Activated naive CD4-positive, alpha-beta T cell treated with anti-CD3 and anti-CD28 coated beads for 36 hours (primary cell): ENCODE data around the gene DHX36. TPM values are rescaled to one million over a fixed set of nuclear protein-coding genes. Genes with fewer than 3 reads are reported as not detected.

ENCODE experiments used
- CTCF ChIA-PET: fragments of 350-600 bp; sonication (Branson Sonifier 250); formaldehyde crosslinking; loops from one replicate; lab custom pipeline; 2021; ENCODE audit warnings: antibody characterized with exemption; lab: Charles Lee
- DNase-seq: peaks from one replicate; pipeline ENCODE4 v3.0.0-alpha.2; 2020
- H3K27ac Mint-ChIP-seq: one replicate; pipeline ENCODE4 v1.8.0; 2021; ENCODE audit warnings: mild to moderate bottlenecking, mixed read lengths
- H3K27me3 Mint-ChIP-seq: one replicate; pipeline ENCODE4 v1.8.0; 2021; ENCODE audit warnings: low read depth, mixed read lengths
- H3K36me3 Mint-ChIP-seq: one replicate; pipeline ENCODE4 v1.8.0; 2021; ENCODE audit warnings: low read depth, mixed read lengths
- H3K4me1 Mint-ChIP-seq: one replicate; pipeline ENCODE4 v1.8.0; 2021; ENCODE audit warnings: low read depth, mixed read lengths
- H3K4me3 Mint-ChIP-seq: one replicate; pipeline ENCODE4 v1.8.0; 2021; ENCODE audit warnings: mild to moderate bottlenecking, moderate library complexity, mixed read lengths
- H3K9me3 Mint-ChIP-seq: one replicate; pipeline ENCODE4 v1.8.0; 2021; ENCODE audit warnings: mixed read lengths
- intact Hi-C: fragments of 100-400 bp; cut with micrococcal nuclease; formaldehyde crosslinking; loops from one replicate; pipeline ENCODE4 v1.15.1; 2023
- total RNA-seq, 2 experiments: library from RNA; stranded (reverse); gene quantifications; one replicate each; pipeline ENCODE4 v1.2.3, GENCODE V29; 2021

The DHX36 gene
- total RNA-seq, 2 experiments from 2014 or later, result 58.2 to 62.6 TPM

- CTCF ChIA-PET, result interaction anchor here (0.8 kb wide), 1 partner anchor 11 kb away, joined by 4 read pairs; no protein-coding TSS in a partner anchor
These were observed 7.1 kb downstream of the DHX36 start for GRCh38 chr3:154316974-154317767.

GRCh38 chr3:154314152-154314551, 10.1 kb downstream of the DHX36 start:
- Mint-ChIP-seq H3K27ac (no peak overlapping the region), H3K36me3 (peaks cover 30% of the 10 kb centered on the region), H3K4me3 (no peak overlapping the region), H3K9me3 (no peaks in the 10 kb centered on the region), H3K27me3 (no peaks in the 10 kb centered on the region), H3K4me1 (peaks cover 25% of the 10 kb centered on the region)
- CTCF ChIA-PET, result interaction anchor here (0.7 to 1.8 kb wide), 4 partner anchors 11 to 693 kb away, joined by 3 to 6 read pairs (median 4); no protein-coding TSS in a partner anchor
- intact Hi-C loops, result no loop called here
- no peak for DNase-seq

More at GRCh38 chr3:154316974-154317767, 7.1 kb downstream of the DHX36 start:
- no peak for DNase-seq
- Mint-ChIP-seq H3K4me3 (no peak overlapping the region), H3K36me3 (peaks cover 36% of the 10 kb centered on the region), H3K27me3 (no peaks in the 10 kb centered on the region), H3K27ac (peak overlapping the region; percentile 58), H3K9me3 (no peaks in the 10 kb centered on the region), H3K4me1 (peaks cover 35% of the 10 kb centered on the region)
- intact Hi-C loops, result no loop called here

DNA sequence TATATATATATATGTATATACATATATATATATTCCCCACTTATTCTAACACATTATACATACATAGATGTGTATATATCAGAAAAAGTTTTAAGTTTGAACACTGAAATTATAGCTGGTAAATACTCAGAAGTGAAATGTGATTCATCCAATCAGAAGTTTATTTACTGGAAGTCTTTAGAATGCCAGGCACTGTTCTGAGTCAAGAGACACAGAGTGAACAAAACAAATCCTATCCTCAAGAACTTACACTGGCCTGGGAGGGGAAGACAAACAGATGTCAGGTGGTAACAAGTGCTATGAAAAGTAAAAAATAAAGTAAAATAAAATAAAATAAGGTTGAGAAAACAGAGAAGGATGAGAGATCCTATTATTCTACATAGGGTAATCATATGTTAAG, 13.4 kb downstream of the DHX36 start:
- CTCF ChIA-PET, result no interaction called here
- DNase-seq, result no peak
- H3K4me1 Mint-ChIP-seq, result peaks cover 20% of the 10 kb centered on the region
- H3K27ac Mint-ChIP-seq, result no peak overlapping the region
- H3K4me3 Mint-ChIP-seq, result no peak overlapping the region
- intact Hi-C loops, result loop anchor here (1.0 kb wide), 1 partner anchor 8 kb away; no protein-coding TSS in a partner anchor
- no peaks in the 10 kb centered on the region for H3K9me3 Mint-ChIP-seq
- peaks cover 39% of the 10 kb centered on the region for H3K36me3 Mint-ChIP-seq
- H3K27me3 Mint-ChIP-seq, result no peaks in the 10 kb centered on the region

- CTCF ChIA-PET, result no interaction called here
- no peak overlapping the region for H3K27ac Mint-ChIP-seq
- H3K4me1 Mint-ChIP-seq, result peaks cover 15% of the 10 kb centered on the region
- intact Hi-C loops, result no loop called here
- DNase-seq, result no peak
- no peaks in the 10 kb centered on the region for H3K9me3 Mint-ChIP-seq
- H3K27me3 Mint-ChIP-seq, result no peaks in the 10 kb centered on the region
- H3K36me3 Mint-ChIP-seq, result peaks cover 29% of the 10 kb centered on the region
- no peak overlapping the region for H3K4me3 Mint-ChIP-seq
These were observed 16.9 kb downstream of the DHX36 start for GRCh38 chr3:154307363-154307762.

GRCh38 chr3:154304936-154305335, 19.4 kb downstream of the DHX36 start:
- Mint-ChIP-seq H3K27me3 (no peaks in the 10 kb centered on the region), H3K27ac (no peak overlapping the region), H3K4me3 (no peak overlapping the region), H3K9me3 (no peaks in the 10 kb centered on the region), H3K4me1 (peaks cover 13% of the 10 kb centered on the region), H3K36me3 (peaks cover 40% of the 10 kb centered on the region)
- intact Hi-C loops, result no loop called here
- CTCF ChIA-PET, result no interaction called here
- no peak for DNase-seq

GRCh38 chr3:154304116-154304786, 20.0 kb downstream of the DHX36 start:
- no peaks in the 10 kb centered on the region for H3K9me3 Mint-ChIP-seq
- CTCF ChIA-PET, result no interaction called here
- H3K4me1 Mint-ChIP-seq, result peaks cover 13% of the 10 kb centered on the region
- H3K36me3 Mint-ChIP-seq, result peaks cover 39% of the 10 kb centered on the region
- H3K27me3 Mint-ChIP-seq, result no peaks in the 10 kb centered on the region
- intact Hi-C loops, result no loop called here
- DNase-seq, result no peak
- no peak overlapping the region for H3K4me3 Mint-ChIP-seq
- H3K27ac Mint-ChIP-seq, result no peak overlapping the region

GRCh38 chr3:154301561-154301960, 22.7 kb downstream of the DHX36 start:
- H3K9me3 Mint-ChIP-seq, result no peaks in the 10 kb centered on the region
- H3K4me3 Mint-ChIP-seq, result no peak overlapping the region
- peaks cover 33% of the 10 kb centered on the region for H3K36me3 Mint-ChIP-seq
- no peaks in the 10 kb centered on the region for H3K4me1 Mint-ChIP-seq
- H3K27me3 Mint-ChIP-seq, result no peaks in the 10 kb centered on the region
- intact Hi-C loops, result no loop called here
- CTCF ChIA-PET, result no interaction called here
- no peak for DNase-seq
- H3K27ac Mint-ChIP-seq, result no peak overlapping the region

GRCh38 chr3:154294016-154294415, 30.3 kb downstream of the DHX36 start:
- CTCF ChIA-PET, result no interaction called here
- Mint-ChIP-seq H3K27ac (no peak overlapping the region), H3K9me3 (no peaks in the 10 kb centered on the region), H3K4me1 (no peaks in the 10 kb centered on the region), H3K27me3 (no peaks in the 10 kb centered on the region), H3K36me3 (peaks cover 39% of the 10 kb centered on the region), H3K4me3 (no peak overlapping the region)
- intact Hi-C loops, result no loop called here
- DNase-seq, result no peak

DNA sequence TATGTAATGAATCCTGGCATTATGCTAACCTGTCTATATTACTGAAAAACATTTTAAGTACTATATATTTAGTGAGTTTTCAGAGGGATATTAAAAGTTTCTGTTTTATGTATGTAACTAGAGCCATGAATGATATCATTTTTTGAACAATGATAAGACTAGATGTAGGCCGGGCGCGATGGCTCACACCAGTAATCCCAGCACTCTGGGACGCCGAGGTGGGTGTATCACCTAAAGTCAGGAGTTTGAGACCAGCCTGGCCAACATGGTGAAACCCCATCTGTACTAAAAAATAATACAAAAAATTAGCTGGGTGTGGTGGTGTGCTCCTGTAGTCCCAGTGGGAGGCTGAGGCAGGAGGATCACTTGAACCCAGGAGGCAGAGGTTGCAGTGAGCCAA, 34.1 kb downstream of the DHX36 start:
- H3K4me1 Mint-ChIP-seq, result no peaks in the 10 kb centered on the region
- no peak overlapping the region for H3K27ac Mint-ChIP-seq
- peaks cover 45% of the 10 kb centered on the region for H3K36me3 Mint-ChIP-seq
- DNase-seq, result no peak
- H3K27me3 Mint-ChIP-seq, result no peaks in the 10 kb centered on the region
- CTCF ChIA-PET, result no interaction called here
- H3K9me3 Mint-ChIP-seq, result no peaks in the 10 kb centered on the region
- no peak overlapping the region for H3K4me3 Mint-ChIP-seq
- intact Hi-C loops, result no loop called here

- Mint-ChIP-seq H3K27ac (no peak overlapping the region), H3K4me1 (no peaks in the 10 kb centered on the region), H3K9me3 (no peaks in the 10 kb centered on the region), H3K36me3 (peaks cover 39% of the 10 kb centered on the region), H3K4me3 (no peak overlapping the region), H3K27me3 (no peaks in the 10 kb centered on the region)
- CTCF ChIA-PET, result no interaction called here
- no peak for DNase-seq
- intact Hi-C loops, result no loop called here
These were observed 39.1 kb downstream of the DHX36 start for GRCh38 chr3:154285221-154285620.

- H3K4me3 Mint-ChIP-seq, result no peak overlapping the region
- peaks cover 39% of the 10 kb centered on the region for H3K36me3 Mint-ChIP-seq
- H3K4me1 Mint-ChIP-seq, result no peaks in the 10 kb centered on the region
- no peak for DNase-seq
- CTCF ChIA-PET, result no interaction called here
- no peaks in the 10 kb centered on the region for H3K9me3 Mint-ChIP-seq
- intact Hi-C loops, result no loop called here
- H3K27me3 Mint-ChIP-seq, result no peaks in the 10 kb centered on the region
- H3K27ac Mint-ChIP-seq, result no peak overlapping the region
These were observed 44.1 kb downstream of the DHX36 start for GRCh38 chr3:154280161-154280560.

DNA sequence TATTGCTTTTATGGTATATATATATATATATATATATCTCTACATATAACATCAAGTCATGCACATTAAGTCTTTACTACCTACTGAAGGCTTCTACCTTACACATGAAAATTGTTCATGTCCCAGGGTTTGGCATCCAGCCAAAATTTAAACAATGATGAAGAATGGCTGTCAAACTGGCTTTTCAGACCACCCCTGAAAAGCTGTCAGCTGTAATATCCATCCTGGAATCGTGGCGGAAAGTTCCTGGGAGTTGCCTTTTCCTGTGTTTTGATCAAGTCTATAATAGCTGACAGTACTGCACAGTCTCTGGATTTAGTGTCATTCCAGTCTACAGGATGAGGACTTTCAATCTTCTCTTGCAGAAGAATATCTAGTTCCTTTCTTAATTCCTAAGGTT, 48.3 kb downstream of the DHX36 start:
- CTCF ChIA-PET, result no interaction called here

DNA sequence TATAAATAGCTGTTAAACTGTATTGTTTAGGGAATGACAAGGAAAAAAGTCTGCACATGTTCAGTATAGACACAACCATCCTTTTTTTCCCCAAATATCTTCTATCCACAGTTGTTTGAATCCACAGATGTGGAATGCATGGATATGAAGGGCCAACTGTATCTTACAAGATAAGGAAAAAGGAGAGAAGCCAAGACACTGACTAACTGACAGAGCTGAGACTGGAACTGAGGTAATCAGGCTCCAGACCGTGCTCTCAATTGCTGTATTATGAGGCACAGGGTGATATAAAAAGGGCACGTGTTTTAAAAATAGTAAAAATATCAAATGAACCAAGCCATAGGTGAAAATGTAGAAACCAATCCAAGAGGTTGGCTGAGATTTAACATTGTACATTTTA, 49.0 kb downstream of the DHX36 start:
- CTCF ChIA-PET, result no interaction called here
- Mint-ChIP-seq H3K4me3 (no peak overlapping the region), H3K36me3 (peaks cover 54% of the 10 kb centered on the region)

More for the DNA sequence above, 48.3 kb downstream of the DHX36 start:
- Mint-ChIP-seq H3K36me3 (peaks cover 51% of the 10 kb centered on the region), H3K27me3 (no peaks in the 10 kb centered on the region), H3K27ac (no peak overlapping the region), H3K4me3 (no peak overlapping the region), H3K9me3 (no peaks in the 10 kb centered on the region), H3K4me1 (peaks cover 2% of the 10 kb centered on the region)
- intact Hi-C loops, result no loop called here
- DNase-seq, result no peak

More for the DNA sequence above, 49.0 kb downstream of the DHX36 start:
- H3K9me3 Mint-ChIP-seq, result no peaks in the 10 kb centered on the region
- H3K27me3 Mint-ChIP-seq, result no peaks in the 10 kb centered on the region
- intact Hi-C loops, result no loop called here
- no peak overlapping the region for H3K27ac Mint-ChIP-seq
- H3K4me1 Mint-ChIP-seq, result peaks cover 2% of the 10 kb centered on the region
- DNase-seq, result no peak
